Measurements from ENCODE around the gene MYRIP.
"Not testable (repeated sequence)": the region's sequence is repeated elsewhere in the genome, so short reads cannot be mapped to it uniquely, and the experiment has no call there.

The MYRIP gene

DNA sequence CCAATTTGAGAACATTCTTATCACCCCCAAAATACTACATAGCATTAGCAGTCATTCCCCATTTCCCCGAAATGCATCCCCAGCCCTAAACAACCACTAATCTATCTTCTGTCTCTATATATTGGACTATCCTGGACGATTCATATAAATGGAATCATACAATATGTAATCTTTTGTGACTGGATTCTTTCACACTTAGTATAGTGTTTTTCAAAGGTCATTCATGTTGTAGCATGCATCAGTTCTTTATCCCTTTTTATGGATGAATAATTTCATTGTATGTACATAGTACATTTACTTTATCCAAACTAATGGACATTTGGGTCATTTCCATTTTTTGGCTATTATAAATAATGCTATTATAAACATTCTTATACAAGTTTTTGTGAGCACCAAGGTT lies 472.6 kb downstream of the MYRIP start:
- POLR2A ChIA-PET: no interaction called here
- TF ChIP-seq SUZ12 (IDR thresholded peaks at IDR 0.05) (no peak), L3MBTL2 (conservative IDR thresholded peaks at IDR 0.05) (no peak), ARNT (IDR thresholded peaks at IDR 0.05) (no peak), FOXM1 (IDR thresholded peaks at IDR 0.05; ENCODE audit: borderline replicate concordance) (no peak), ZNF384 (IDR thresholded peaks at IDR 0.05) (no peak), ELF4 (IDR thresholded peaks at IDR 0.05) (no peak), FOXK2 (IDR thresholded peaks at IDR 0.05) (no peak), LEF1 (IDR thresholded peaks at IDR 0.05; ENCODE audit: borderline replicate concordance) (no peak), SP1 (IDR thresholded peaks at IDR 0.05) (no peak), HDGF (IDR thresholded peaks at IDR 0.05; ENCODE audit: borderline replicate concordance) (no peak), BHLHE40 (IDR thresholded peaks at IDR 0.05; ENCODE audit: borderline replicate concordance) (no peak), NFRKB (IDR thresholded peaks at IDR 0.05) (no peak)
- TF ChIP-seq, protein P1, sequence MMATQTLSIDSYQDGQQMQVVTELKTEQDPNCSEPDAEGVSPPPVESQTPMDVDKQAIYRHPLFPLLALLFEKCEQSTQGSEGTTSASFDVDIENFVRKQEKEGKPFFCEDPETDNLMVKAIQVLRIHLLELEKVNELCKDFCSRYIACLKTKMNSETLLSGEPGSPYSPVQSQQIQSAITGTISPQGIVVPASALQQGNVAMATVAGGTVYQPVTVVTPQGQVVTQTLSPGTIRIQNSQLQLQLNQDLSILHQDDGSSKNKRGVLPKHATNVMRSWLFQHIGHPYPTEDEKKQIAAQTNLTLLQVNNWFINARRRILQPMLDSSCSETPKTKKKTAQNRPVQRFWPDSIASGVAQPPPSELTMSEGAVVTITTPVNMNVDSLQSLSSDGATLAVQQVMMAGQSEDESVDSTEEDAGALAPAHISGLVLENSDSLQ (IDR thresholded peaks at IDR 0.05): no peak
- CTCF ChIA-PET: no interaction called here
- no peak for DNase-seq (ENCODE audit: extremely low spot score)

DNA sequence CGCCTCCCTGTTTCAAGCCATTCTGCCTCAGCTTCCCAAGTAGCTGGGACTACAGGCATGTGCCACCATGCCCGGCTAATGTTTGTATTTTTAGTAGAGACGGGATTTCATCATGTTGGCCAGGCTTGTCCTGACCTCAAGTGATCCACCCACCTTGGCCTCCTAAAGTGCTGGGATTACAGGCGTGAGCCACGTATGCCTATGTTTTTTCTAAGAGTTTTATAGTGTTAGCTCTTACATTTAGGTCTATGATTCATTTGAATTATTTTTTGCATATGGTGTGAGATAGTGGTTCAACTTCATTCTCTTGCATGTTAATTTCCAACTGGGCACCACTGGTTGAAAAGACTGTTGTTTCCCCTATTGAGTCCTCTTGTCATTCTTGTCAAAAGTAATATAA lies 473.6 kb downstream of the MYRIP start:
- DNase-seq (ENCODE audit: extremely low spot score); CTCF ChIA-PET; POLR2A ChIA-PET: not testable (repeated sequence)

DNA sequence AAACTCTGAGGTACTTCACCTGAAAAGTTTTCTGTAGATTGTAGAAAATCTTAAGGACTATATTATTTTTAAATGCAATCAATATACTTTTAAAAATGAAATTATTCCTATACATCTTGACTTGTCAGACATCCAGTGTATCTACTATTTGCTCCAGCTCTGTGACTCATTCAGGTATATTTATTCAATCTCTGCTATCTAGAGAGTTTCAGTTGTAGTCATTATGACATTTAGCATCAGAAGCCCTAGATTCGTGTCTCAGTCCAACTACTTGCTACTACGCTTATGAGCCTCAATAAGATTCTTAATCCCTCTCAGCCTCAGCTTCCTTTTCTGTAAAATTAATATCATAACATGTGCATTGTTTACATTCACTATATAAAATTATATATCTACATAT lies 477.8 kb downstream of the MYRIP start:
- DNase-seq (ENCODE audit: extremely low spot score): no peak
- TF ChIP-seq CTBP1 (IDR thresholded peaks at IDR 0.05; ENCODE audit: borderline replicate concordance): no peak
- TF ChIP-seq HDGF (IDR thresholded peaks at IDR 0.05; ENCODE audit: borderline replicate concordance): no peak
- CTCF ChIA-PET: no interaction called here
- POLR2A ChIA-PET: interaction anchor here (1.3 kb wide), 1 partner anchor 22 kb away, joined by 4 read pairs; the partner anchor contains the start of gene EIF1B

- CTCF ChIA-PET: no interaction called here
Measured at GRCh38 chr3:40290396-40290795, 481.0 kb downstream of the MYRIP start.

GRCh38 chr3:40291471-40291870 lies 482.1 kb downstream of the MYRIP start:
- no peak for DNase-seq (ENCODE audit: extremely low spot score)
- CTCF ChIA-PET: no interaction called here
- TF ChIP-seq ARNT (IDR thresholded peaks at IDR 0.05) (no peak), TARDBP (IDR thresholded peaks at IDR 0.05) (no peak), CTBP1 (IDR thresholded peaks at IDR 0.05; ENCODE audit: borderline replicate concordance) (no peak), FOXK2 (IDR thresholded peaks at IDR 0.05) (no peak), FOXA1 (IDR thresholded peaks at IDR 0.05) (no peak), SUZ12 (IDR thresholded peaks at IDR 0.05) (no peak)
- POLR2A ChIA-PET: interaction anchor here (1.2 kb wide), 1 partner anchor 16 kb away, joined by 5 read pairs; no protein-coding TSS in a partner anchor

More at GRCh38 chr3:40290396-40290795, 481.0 kb downstream of the MYRIP start:
- POLR2A ChIA-PET: interaction anchor here (1.2 kb wide), 1 partner anchor 18 kb away, joined by 5 read pairs; no protein-coding TSS in a partner anchor
- no peak for DNase-seq (ENCODE audit: extremely low spot score)
- no peak for TF ChIP-seq ZNF384 (IDR thresholded peaks at IDR 0.05)
- no peak for TF ChIP-seq SUZ12 (IDR thresholded peaks at IDR 0.05)
- no peak for TF ChIP-seq ELF4 (IDR thresholded peaks at IDR 0.05)
- TF ChIP-seq, protein P1 (IDR thresholded peaks at IDR 0.05): no peak
- no peak for TF ChIP-seq LEF1 (IDR thresholded peaks at IDR 0.05; ENCODE audit: borderline replicate concordance)
- TF ChIP-seq SP1 (IDR thresholded peaks at IDR 0.05): no peak
- TF ChIP-seq BHLHE40 (IDR thresholded peaks at IDR 0.05; ENCODE audit: borderline replicate concordance): no peak
- TF ChIP-seq FOXK2 (IDR thresholded peaks at IDR 0.05): no peak
- TF ChIP-seq FOXM1 (IDR thresholded peaks at IDR 0.05; ENCODE audit: borderline replicate concordance): no peak
- no peak for TF ChIP-seq CTBP1 (IDR thresholded peaks at IDR 0.05; ENCODE audit: borderline replicate concordance)
- TF ChIP-seq HDGF (IDR thresholded peaks at IDR 0.05; ENCODE audit: borderline replicate concordance): no peak
- TF ChIP-seq NFRKB (IDR thresholded peaks at IDR 0.05): no peak
- no peak for TF ChIP-seq FOXA1 (IDR thresholded peaks at IDR 0.05)
- TF ChIP-seq TARDBP (IDR thresholded peaks at IDR 0.05): no peak
- TF ChIP-seq ARNT (IDR thresholded peaks at IDR 0.05): no peak
- no peak for TF ChIP-seq L3MBTL2 (conservative IDR thresholded peaks at IDR 0.05)

DNA sequence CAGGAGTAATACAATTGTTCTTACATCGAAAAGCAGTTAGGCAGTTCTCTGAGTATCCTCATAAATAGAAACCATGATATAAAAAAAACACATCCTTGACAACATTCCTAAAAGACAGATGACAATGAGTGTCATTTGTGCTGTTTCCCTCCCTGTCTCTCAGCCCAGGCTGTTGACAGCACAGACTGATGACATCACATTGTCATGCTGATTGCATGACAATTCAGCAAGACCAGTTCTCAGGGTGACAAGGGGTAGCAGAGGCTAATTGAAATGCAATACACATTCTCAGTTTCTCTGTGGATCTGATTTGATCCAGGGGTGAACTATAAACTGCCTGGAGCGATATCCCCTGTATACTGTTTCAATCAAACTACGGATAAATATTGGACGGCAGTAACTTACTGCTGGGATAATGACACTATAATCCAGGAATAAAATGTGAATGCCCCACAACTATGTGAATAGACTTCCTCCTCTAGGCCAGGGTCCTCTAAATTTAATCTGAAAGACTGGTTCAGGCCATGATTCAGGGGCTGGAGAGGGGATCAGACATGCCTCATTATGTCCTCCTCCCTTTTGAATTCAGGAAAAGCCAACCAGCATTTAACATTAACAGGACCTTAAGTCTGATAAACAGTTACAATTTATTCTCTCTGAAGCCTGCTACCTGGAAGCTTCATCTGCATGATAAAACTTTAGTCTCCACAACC lies 483.4 kb downstream of the MYRIP start:
- ChIA-PET CTCF (no interaction called here), POLR2A (interaction anchor here (1.5 kb wide), 1 partner anchor 16 kb away, joined by 4 read pairs; the partner anchor contains the start of gene EIF1B)
- no peak for TF ChIP-seq SUZ12 (IDR thresholded peaks at IDR 0.05)
- DNase-seq (ENCODE audit: extremely low spot score): no peak

- TF ChIP-seq, protein P1 (IDR thresholded peaks at IDR 0.05): no peak
- no peak for TF ChIP-seq ZNF384 (IDR thresholded peaks at IDR 0.05)
- TF ChIP-seq ARNT (IDR thresholded peaks at IDR 0.05): no peak
- TF ChIP-seq FOXK2 (IDR thresholded peaks at IDR 0.05): no peak
- TF ChIP-seq L3MBTL2 (conservative IDR thresholded peaks at IDR 0.05): no peak
- no peak for TF ChIP-seq HDGF (IDR thresholded peaks at IDR 0.05; ENCODE audit: borderline replicate concordance)
- TF ChIP-seq FOXM1 (IDR thresholded peaks at IDR 0.05; ENCODE audit: borderline replicate concordance): no peak
- no peak for TF ChIP-seq TARDBP (IDR thresholded peaks at IDR 0.05)
- TF ChIP-seq NFRKB (IDR thresholded peaks at IDR 0.05): no peak
- TF ChIP-seq LEF1 (IDR thresholded peaks at IDR 0.05; ENCODE audit: borderline replicate concordance): no peak
- no peak for TF ChIP-seq ELF4 (IDR thresholded peaks at IDR 0.05)
- TF ChIP-seq FOXA1 (IDR thresholded peaks at IDR 0.05): no peak
- no peak for TF ChIP-seq SUZ12 (IDR thresholded peaks at IDR 0.05)
- TF ChIP-seq CTBP1 (IDR thresholded peaks at IDR 0.05; ENCODE audit: borderline replicate concordance): no peak
- no peak for TF ChIP-seq BHLHE40 (IDR thresholded peaks at IDR 0.05; ENCODE audit: borderline replicate concordance)
- no peak for TF ChIP-seq SP1 (IDR thresholded peaks at IDR 0.05)
- ChIA-PET CTCF (interaction anchor here (1.7 kb wide), 1 partner anchor 15 kb away, joined by 3 read pairs; no protein-coding TSS in a partner anchor), POLR2A (interaction anchor here (1.5 kb wide), 1 partner anchor 15 kb away, joined by 4 read pairs; the partner anchor contains the start of gene EIF1B)
- DNase-seq (ENCODE audit: extremely low spot score): no peak
Measured at GRCh38 chr3:40294434-40294833, 485.0 kb downstream of the MYRIP start.
